Activated CD4-positive, alpha-beta T cell treated with anti-CD3 and anti-CD28 coated beads, Interleukin-2, amount 10 ng/mL, durations not matched to agents 24 days and 14 days (primary cell): ENCODE measurements around the gene CYP2W1. TPM values are rescaled to one million over a fixed set of nuclear protein-coding genes. Genes with fewer than 3 reads are reported as not detected.
"Not testable (repeated sequence)": the region's sequence is repeated elsewhere in the genome, so short reads cannot be mapped to it uniquely, and the experiment has no call there.

Source experiments
- DNase-seq: peaks from one replicate; pipeline ENCODE4 v3.0.0; 2022
- H3K27ac Mint-ChIP-seq: one replicate; pipeline ENCODE4 v1.8.0; 2022; ENCODE audit warnings: mild to moderate bottlenecking, mixed read lengths
- H3K27me3 Mint-ChIP-seq: one replicate; pipeline ENCODE4 v1.8.0; 2022; ENCODE audit warnings: mixed read lengths
- H3K36me3 Mint-ChIP-seq: one replicate; pipeline ENCODE4 v1.8.0; 2022; ENCODE audit warnings: low read depth, mild to moderate bottlenecking, mixed read lengths
- H3K4me1 Mint-ChIP-seq: one replicate; pipeline ENCODE4 v1.8.0; 2021; ENCODE audit warnings: mixed read lengths
- H3K4me3 Mint-ChIP-seq: one replicate; pipeline ENCODE4 v1.8.0; 2022; ENCODE audit warnings: mild to moderate bottlenecking, moderate library complexity, mixed read lengths
- H3K9me3 Mint-ChIP-seq: one replicate; pipeline ENCODE4 v1.8.0; 2021; ENCODE audit warnings: mixed read lengths
- intact Hi-C: fragments of 100-400 bp; cut with micrococcal nuclease; formaldehyde crosslinking; loops from one replicate; pipeline ENCODE4 v1.15.1; 2023
- total RNA-seq: library from RNA; stranded (reverse); gene quantifications from 2 replicates; pipeline ENCODE4 v1.2.3, GENCODE V29; 2022

Gene CYP2W1
- total RNA-seq, 1 donor from 2014 or later: not detected

DNA sequence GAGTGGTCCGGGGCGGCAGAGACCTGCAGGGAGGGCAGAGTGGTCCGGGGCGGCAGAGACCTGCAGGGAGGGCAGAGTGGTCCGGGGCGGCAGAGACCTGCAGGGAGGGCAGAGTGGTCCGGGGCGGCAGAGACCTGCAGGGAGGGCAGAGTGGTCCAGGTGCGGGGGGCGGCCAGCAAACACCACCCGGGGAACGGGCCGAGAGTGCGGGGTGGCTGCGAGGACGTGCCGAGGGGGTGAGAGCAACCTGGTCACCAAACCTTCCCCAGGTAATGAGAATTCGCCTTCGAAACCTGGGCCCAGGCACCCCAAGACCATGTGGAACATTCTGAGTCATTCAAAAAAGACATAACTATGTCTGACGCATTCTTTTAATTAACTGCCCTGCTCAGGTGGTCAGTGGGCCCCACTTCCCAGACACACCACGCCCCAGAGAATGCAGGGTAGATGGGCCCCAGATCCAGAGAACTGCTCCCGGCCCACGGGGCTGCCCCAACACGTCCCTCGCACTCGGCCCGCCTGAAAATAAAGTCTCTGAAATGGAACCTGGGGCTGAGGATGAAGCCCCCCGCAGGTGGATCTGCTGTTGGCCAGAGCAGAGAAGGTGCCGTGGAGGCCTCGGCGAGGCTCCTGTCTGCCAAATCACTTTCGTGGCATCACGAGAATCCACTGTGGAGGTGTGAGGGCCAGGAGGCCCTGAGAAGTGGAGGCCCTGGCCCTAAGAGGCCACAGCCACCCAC, 48.9 kb downstream of the CYP2W1 start:
- no peak for DNase-seq
- intact Hi-C loops: no loop called here
- peaks cover 2% of the 10 kb centered on the region for H3K36me3 Mint-ChIP-seq
- H3K27me3 Mint-ChIP-seq: no peaks in the 10 kb centered on the region
- no peak overlapping the region for H3K27ac Mint-ChIP-seq
- H3K9me3 Mint-ChIP-seq: no peaks in the 10 kb centered on the region
- no peak overlapping the region for H3K4me3 Mint-ChIP-seq
- H3K4me1 Mint-ChIP-seq: peaks cover 26% of the 10 kb centered on the region

DNA sequence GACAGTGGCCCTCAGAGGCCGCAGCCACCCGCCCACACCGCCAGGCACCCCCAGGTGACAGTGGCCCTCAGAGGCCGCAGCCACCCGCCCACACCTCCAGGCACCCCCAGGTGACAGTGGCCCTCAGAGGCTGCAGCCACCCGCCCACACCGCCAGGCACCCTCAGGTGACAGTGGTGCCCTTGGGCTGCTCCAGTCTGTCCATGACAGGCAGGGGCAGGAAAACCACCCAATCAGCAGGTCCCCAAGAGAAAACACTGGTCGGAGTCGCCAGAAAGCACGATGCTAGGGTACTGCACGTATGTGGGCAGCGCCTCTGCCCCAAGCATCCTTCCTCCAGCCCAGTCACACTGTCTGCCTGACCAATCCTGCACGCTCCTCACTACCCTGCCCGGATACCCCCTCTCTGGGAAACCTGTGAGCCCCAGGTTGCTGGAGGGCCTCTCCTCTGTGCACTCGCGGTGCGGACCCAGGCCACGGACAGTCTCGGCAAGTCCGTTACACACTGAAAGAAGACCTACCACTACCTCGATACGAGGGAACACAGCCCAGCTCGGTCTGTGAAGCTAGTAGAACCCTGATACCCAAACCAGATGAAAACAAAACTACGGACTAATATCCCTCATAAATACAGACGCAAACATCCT, 49.7 kb downstream of the CYP2W1 start:
- no peaks in the 10 kb centered on the region for H3K9me3 Mint-ChIP-seq
- no peak overlapping the region for H3K27ac Mint-ChIP-seq
- intact Hi-C loops: no loop called here
- no peak for DNase-seq
- H3K27me3 Mint-ChIP-seq: no peaks in the 10 kb centered on the region
- H3K4me1 Mint-ChIP-seq: peaks cover 26% of the 10 kb centered on the region
- H3K36me3 Mint-ChIP-seq: no peaks in the 10 kb centered on the region
- H3K4me3 Mint-ChIP-seq: no peak overlapping the region

- H3K9me3 Mint-ChIP-seq: no peaks in the 10 kb centered on the region
- intact Hi-C loops: no loop called here
- H3K36me3 Mint-ChIP-seq: no peaks in the 10 kb centered on the region
- peak overlapping the region; percentile 39 for H3K4me3 Mint-ChIP-seq
- H3K4me1 Mint-ChIP-seq: peaks cover 26% of the 10 kb centered on the region
- DNase-seq: peak; percentile 73
- no peaks in the 10 kb centered on the region for H3K27me3 Mint-ChIP-seq
- no peak overlapping the region for H3K27ac Mint-ChIP-seq
Measured at GRCh38 chr7:1033546-1034145, 50.7 kb downstream of the CYP2W1 start.

DNA sequence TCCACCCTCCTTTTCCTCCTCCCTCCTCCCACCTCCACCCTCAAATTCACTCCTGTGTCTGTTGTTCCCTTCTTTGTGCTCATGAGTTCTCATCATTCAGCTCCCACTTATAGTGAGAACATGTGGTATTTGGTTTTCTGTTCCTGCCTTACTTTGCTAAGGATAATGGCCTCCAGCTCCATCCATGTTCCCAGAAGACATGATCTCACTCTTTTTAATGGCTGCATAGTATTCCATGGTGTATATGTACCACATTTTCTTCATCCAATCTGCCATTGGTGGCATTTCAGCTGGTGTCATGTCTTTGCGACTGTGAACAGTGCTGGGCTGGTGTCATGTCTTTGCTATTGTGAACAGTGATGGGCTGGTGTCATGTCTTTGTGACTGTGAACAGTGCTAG, 51.8 kb downstream of the CYP2W1 start:
- H3K4me3 Mint-ChIP-seq, H3K27ac Mint-ChIP-seq, DNase-seq, H3K9me3 Mint-ChIP-seq, intact Hi-C loops, H3K27me3 Mint-ChIP-seq, H3K36me3 Mint-ChIP-seq: not testable (repeated sequence)
- H3K4me1 Mint-ChIP-seq: peaks cover 18% of the 10 kb centered on the region

- H3K27me3 Mint-ChIP-seq, H3K4me3 Mint-ChIP-seq, H3K27ac Mint-ChIP-seq, H3K36me3 Mint-ChIP-seq, intact Hi-C loops, H3K9me3 Mint-ChIP-seq, DNase-seq: not testable (repeated sequence)
- H3K4me1 Mint-ChIP-seq: peaks cover 14% of the 10 kb centered on the region
Measured at GRCh38 chr7:1036164-1036928, 53.4 kb downstream of the CYP2W1 start.

Other genes with a start within 250 kb of the CYP2W1 start
- gene SUN1, start 150.7 kb upstream of the CYP2W1 start, total RNA-seq: 85.8 and 90.3 TPM in 2 replicates
- 35.8 and 41.0 TPM in 2 replicates for gene GET4, start 106.6 kb upstream of the CYP2W1 start, total RNA-seq
- 65.9 and 70.2 TPM in 2 replicates for gene ADAP1, start 28.5 kb upstream of the CYP2W1 start, total RNA-seq
- 15.3 and 22.4 TPM in 2 replicates for gene COX19, start 7.6 kb upstream of the CYP2W1 start, total RNA-seq
- gene GPR146, start 61.4 kb downstream of the CYP2W1 start, total RNA-seq: 2.5 and 4.1 TPM in 2 replicates
- 0.09 TPM in 1 of 2 replicates, not detected in the other for gene GPER1, start 104.9 kb downstream of the CYP2W1 start, total RNA-seq
- 19.9 and 24.2 TPM in 2 replicates for gene ZFAND2A, start 177.0 kb downstream of the CYP2W1 start, total RNA-seq
- gene UNCX, start 249.7 kb downstream of the CYP2W1 start, total RNA-seq: not detected in 2 replicates